ENCODE results near the gene DLX3.

The DLX3 gene

GRCh38 chr17:49955157-49955556 is 39.9 kb downstream of the DLX3 start:
- Histone ChIP-seq H3K4me1 (ENCODE audit: control insufficient read depth in 1 of 2, insufficient read depth in 1 of 2, low read depth in 1 of 2, low read length in 1 of 2) (no peaks in the 10 kb centered on the region), H3K4me3 (ENCODE audit: low read depth in 1 of 2, low read length in 1 of 2) (no peak overlapping the region), H3K36me3 (no peaks in the 10 kb centered on the region), H3K27me3 (peaks cover 83% of the 10 kb centered on the region), H3K27ac (no peak overlapping the region), H3K9me3 (no peaks in the 10 kb centered on the region)
- TF ChIP-seq, protein P1, sequence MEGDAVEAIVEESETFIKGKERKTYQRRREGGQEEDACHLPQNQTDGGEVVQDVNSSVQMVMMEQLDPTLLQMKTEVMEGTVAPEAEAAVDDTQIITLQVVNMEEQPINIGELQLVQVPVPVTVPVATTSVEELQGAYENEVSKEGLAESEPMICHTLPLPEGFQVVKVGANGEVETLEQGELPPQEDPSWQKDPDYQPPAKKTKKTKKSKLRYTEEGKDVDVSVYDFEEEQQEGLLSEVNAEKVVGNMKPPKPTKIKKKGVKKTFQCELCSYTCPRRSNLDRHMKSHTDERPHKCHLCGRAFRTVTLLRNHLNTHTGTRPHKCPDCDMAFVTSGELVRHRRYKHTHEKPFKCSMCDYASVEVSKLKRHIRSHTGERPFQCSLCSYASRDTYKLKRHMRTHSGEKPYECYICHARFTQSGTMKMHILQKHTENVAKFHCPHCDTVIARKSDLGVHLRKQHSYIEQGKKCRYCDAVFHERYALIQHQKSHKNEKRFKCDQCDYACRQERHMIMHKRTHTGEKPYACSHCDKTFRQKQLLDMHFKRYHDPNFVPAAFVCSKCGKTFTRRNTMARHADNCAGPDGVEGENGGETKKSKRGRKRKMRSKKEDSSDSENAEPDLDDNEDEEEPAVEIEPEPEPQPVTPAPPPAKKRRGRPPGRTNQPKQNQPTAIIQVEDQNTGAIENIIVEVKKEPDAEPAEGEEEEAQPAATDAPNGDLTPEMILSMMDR (IDR thresholded peaks at IDR 0.05) = no peak

DNA sequence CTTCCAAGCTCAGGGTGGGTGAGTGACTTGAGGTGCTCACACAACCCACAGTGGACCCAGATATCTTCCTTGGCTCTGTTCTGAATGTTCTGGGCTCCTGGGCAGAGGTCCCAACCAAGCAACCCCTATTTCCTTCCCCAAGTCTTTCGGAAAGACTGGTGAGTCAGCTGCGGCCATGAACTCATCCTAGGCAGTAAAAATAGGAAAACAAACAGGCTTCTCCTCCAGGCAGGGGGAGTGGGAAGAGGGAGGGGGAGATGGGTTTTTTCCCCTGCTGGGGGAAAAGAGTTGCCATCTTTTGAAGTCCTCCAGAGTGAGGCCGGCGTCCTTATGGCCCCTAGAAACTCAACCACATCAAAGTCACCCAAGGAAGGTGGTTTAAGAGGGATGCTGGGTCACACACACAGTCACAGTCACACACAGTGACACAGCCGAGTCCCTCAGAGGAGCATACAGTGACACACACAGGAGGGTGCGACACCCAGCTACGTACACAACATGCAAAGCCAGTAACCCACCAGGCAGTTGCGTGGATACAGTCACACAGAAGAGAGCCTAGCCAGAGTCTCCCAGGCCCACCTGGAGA is 42.0 kb downstream of the DLX3 start:
- Histone ChIP-seq H3K9me3 (no peaks in the 10 kb centered on the region), H3K4me3 (ENCODE audit: low read depth in 1 of 2, low read length in 1 of 2) (no peak overlapping the region), H3K36me3 (no peaks in the 10 kb centered on the region), H3K27me3 (peaks cover 87% of the 10 kb centered on the region), H3K27ac (no peak overlapping the region), H3K4me1 (ENCODE audit: control insufficient read depth in 1 of 2, insufficient read depth in 1 of 2, low read depth in 1 of 2, low read length in 1 of 2) (no peaks in the 10 kb centered on the region)
- TF ChIP-seq, protein P1 (IDR thresholded peaks at IDR 0.05) = no peak

DNA sequence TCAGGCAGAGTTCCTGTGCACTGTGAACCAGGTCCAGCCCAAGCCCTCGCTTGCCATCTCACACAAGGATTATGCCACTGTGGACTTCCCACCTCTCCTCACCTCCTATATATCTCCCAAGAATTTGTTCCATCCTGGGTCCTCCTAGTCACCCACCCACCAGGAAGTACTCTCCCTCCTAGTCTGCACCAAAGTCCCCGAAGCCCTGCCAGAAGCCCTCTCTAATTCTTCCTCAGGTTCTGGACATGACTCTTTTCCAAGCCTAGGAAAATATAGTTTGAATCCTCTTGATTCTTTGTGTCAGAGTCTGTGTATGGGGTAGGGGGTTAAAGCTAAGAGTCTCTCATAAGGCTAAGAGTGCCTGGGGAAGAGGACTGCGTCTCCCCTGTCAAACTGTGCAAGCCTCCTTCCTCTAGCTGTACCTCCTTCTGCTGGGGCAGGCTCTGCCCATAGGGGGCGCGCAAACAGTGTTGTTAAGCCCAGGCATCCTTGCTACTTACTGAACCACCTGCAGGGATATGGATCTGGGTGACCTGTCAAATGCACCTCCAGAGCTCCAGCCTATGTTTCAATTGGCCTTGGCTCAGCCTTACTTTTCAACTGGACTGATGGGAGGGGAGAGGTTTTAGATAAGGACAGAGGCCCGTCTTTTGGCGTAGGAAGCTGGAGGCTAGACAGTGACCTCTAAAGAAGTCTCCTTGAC is 42.7 kb downstream of the DLX3 start:
- Histone ChIP-seq H3K4me1 (ENCODE audit: control insufficient read depth in 1 of 2, insufficient read depth in 1 of 2, low read depth in 1 of 2, low read length in 1 of 2) (no peaks in the 10 kb centered on the region), H3K9me3 (no peaks in the 10 kb centered on the region), H3K4me3 (ENCODE audit: low read depth in 1 of 2, low read length in 1 of 2) (no peak overlapping the region), H3K36me3 (no peaks in the 10 kb centered on the region), H3K27me3 (peaks cover 87% of the 10 kb centered on the region), H3K27ac (no peak overlapping the region)
- TF ChIP-seq, protein P1 (IDR thresholded peaks at IDR 0.05) = no peak

GRCh38 chr17:49951362-49952082 is 43.5 kb downstream of the DLX3 start:
- H3K4me3 ChIP-seq (ENCODE audit: low read depth in 1 of 2, low read length in 1 of 2) = no peak overlapping the region
- H3K36me3 ChIP-seq = no peaks in the 10 kb centered on the region
- peaks cover 82% of the 10 kb centered on the region for H3K27me3 ChIP-seq
- H3K27ac ChIP-seq = no peak overlapping the region
- TF ChIP-seq, protein P1 (IDR thresholded peaks at IDR 0.05) = no peak
- no peaks in the 10 kb centered on the region for H3K9me3 ChIP-seq
- no peaks in the 10 kb centered on the region for H3K4me1 ChIP-seq (ENCODE audit: control insufficient read depth in 1 of 2, insufficient read depth in 1 of 2, low read depth in 1 of 2, low read length in 1 of 2)

GRCh38 chr17:49949634-49950033 is 45.4 kb downstream of the DLX3 start:
- H3K27me3 ChIP-seq = peaks cover 86% of the 10 kb centered on the region
- no peak overlapping the region for H3K27ac ChIP-seq
- no peaks in the 10 kb centered on the region for H3K36me3 ChIP-seq
- no peak overlapping the region for H3K4me3 ChIP-seq (ENCODE audit: low read depth in 1 of 2, low read length in 1 of 2)
- H3K4me1 ChIP-seq (ENCODE audit: control insufficient read depth in 1 of 2, insufficient read depth in 1 of 2, low read depth in 1 of 2, low read length in 1 of 2) = no peaks in the 10 kb centered on the region
- TF ChIP-seq, protein P1 (IDR thresholded peaks at IDR 0.05) = no peak
- H3K9me3 ChIP-seq = no peaks in the 10 kb centered on the region

Data from neutrophil (primary cell).